ENCODE data around the gene LOX.

DNA sequence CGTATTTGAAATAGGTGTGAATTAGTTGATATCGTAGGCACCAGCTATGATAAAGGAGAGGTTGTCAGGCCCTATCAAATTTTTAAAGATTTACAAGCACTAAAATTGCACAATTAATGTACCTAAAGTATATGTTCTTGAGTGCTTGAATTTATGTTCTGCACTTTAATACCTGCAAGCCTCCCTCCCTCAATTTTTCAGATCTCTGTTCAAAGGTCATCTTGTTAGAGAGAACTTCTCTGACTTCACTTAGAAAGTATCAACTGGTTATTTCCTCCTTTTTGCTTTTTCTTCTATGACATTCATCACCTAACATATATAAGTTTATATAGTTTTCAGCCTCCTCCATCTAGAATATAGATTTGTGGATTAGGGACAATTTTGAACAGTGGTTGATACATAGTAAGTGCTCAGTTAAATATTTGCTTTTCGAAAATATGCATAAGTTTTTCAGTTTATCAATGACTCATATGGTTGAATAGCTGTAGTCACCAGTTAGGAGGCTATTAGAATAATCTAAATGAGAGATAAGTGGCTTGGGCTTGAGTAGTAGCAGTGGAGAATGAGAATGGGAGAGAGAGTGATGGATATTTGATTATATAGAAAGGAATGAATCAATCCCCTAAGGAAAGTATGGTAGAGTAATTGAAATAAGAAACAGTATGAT lies 37.3 kb downstream of the LOX start:
- TF ChIP-seq, protein P1, sequence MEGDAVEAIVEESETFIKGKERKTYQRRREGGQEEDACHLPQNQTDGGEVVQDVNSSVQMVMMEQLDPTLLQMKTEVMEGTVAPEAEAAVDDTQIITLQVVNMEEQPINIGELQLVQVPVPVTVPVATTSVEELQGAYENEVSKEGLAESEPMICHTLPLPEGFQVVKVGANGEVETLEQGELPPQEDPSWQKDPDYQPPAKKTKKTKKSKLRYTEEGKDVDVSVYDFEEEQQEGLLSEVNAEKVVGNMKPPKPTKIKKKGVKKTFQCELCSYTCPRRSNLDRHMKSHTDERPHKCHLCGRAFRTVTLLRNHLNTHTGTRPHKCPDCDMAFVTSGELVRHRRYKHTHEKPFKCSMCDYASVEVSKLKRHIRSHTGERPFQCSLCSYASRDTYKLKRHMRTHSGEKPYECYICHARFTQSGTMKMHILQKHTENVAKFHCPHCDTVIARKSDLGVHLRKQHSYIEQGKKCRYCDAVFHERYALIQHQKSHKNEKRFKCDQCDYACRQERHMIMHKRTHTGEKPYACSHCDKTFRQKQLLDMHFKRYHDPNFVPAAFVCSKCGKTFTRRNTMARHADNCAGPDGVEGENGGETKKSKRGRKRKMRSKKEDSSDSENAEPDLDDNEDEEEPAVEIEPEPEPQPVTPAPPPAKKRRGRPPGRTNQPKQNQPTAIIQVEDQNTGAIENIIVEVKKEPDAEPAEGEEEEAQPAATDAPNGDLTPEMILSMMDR (IDR thresholded peaks at IDR 0.05), result no peak
- TF ChIP-seq POLR2AphosphoS5 (IDR thresholded peaks at IDR 0.05; ENCODE audit: insufficient read depth in 1 of 2, low read depth in 1 of 2) (no peak), POLR2A (IDR thresholded peaks at IDR 0.05) (no peak)

All from vagina (tissue), 2 donors.